Measurements from ENCODE around the gene ARHGAP9.
"Not testable (repeated sequence)": the region's sequence is repeated elsewhere in the genome, so short reads cannot be mapped to it uniquely, and the experiment has no call there.

Gene ARHGAP9

DNA sequence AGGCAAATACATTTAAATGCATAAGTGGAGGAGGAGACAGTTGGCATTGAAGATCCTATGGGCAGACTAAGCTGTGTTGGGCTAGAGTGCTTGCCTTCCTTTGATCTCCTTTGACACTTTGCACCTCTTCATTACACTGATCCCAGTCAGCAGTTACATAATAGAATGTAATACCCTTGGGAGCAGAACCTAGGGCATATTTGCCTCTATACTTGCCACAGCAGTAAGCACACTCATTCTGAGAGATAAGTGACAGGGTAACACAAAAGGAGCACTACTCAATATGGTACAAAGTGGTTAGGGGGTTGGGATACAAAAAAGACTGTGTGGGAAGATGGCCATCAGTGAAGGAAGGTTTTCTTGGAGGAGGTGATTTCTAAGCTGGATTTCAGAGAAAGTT lies 17.2 kb upstream of the ARHGAP9 start:
- peaks cover 19% of the 10 kb centered on the region; the same call in 1 of the 2 replicates for H4K20me1 ChIP-seq
- H3K27me3 ChIP-seq: no peaks in the 10 kb centered on the region
- no peak for TF ChIP-seq Cebpa-rat (IDR thresholded peaks at IDR 0.05)
- no peak overlapping the region for H3K9ac ChIP-seq
- no peak overlapping the region for H3K27ac ChIP-seq
- H3K4me3 ChIP-seq: no peak overlapping the region
- H3K36me3 ChIP-seq: peaks cover 87% of the 10 kb centered on the region
- no peak overlapping the region for H3K4me2 ChIP-seq
- no peaks in the 10 kb centered on the region for H3K4me1 ChIP-seq
- H3K9me3 ChIP-seq: peaks cover 5% of the 10 kb centered on the region; the same call in 1 of the 2 replicates

DNA sequence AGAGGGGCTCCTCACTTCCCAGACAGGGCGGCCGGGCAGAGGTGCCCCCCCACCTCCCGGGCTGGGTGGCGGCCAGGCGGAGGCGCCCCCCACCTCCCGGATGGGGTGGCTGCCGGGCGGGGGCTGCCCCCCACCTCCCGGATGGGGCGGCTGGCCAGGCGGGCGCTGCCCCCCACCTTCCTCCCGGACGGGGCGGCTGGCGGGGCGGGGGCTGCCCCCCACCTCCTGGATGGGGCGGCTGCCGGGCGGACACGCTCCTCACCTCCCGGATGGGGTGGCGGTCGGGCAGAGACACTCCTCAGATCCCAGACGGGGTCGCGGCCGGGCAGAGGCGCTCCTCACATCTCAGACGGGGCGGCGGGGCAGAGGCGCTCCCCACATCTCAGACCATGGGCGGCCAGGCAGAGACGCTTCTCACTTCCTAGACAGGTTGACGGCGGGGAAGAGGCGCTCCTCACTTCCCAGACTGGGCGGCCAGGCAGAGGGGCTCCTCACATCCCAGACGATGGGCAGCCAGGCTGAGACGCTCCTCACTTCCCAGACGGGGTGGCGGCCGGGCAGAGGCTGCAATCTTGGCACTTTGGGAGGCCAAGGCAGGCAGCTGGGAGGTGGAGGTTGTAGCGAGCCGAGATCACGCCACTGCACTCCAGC lies 15.5 kb upstream of the ARHGAP9 start:
- Histone ChIP-seq H4K20me1 (peaks cover 25% of the 10 kb centered on the region; the same call in 1 of the 2 replicates), H3K36me3 (peaks cover 87% of the 10 kb centered on the region)
- H3K4me2 ChIP-seq, H3K9ac ChIP-seq, H3K27ac ChIP-seq, H3K27me3 ChIP-seq, H3K4me1 ChIP-seq, H3K9me3 ChIP-seq, H3K4me3 ChIP-seq: not testable (repeated sequence)

DNA sequence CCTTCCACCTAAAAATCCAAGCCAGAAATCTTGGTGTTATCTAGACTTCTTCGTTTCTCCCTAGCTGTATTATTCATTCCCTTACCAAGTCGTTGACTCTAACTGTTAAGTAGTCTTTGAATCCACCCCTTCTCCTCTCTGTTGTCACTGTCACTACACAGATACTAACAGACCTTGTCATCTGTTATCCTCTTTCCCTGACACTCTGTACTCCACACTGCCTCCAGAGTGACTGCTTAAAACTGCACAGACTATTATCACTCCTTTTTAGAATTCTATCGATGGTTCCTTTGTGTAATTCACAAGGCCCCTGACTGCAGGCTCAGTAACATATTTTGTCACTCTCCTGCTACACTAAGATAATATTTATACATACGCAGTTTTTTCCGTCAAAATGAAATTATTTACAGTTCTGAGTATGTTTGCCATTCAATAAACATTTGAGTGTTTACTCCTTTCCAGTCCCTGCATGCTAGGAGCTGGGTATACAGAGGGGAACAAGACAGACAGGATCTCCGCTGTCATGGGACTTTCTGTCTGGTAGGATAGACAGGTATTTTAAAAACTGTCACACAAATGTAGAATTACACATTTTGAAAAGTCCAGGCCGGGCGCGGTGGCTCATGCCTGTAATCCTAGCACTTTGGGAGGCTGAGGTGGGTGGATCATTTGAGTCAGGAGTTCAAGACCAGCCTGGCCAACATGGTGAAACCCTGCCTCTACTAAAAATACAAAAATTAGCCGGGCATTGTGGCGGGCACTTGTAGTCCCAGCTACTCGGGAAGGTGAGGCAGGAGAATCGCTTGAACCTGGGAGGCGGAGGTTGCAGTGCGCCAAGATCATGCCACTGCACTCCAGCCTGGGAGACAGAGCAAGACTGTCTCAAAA lies 12.0 kb upstream of the ARHGAP9 start:
- Histone ChIP-seq H4K20me1 (peaks cover 24% of the 10 kb centered on the region; the same call in 1 of the 2 replicates), H3K9me3 (peaks cover 5% of the 10 kb centered on the region; the same call in 1 of the 2 replicates), H3K36me3 (peaks cover 67% of the 10 kb centered on the region), H3K4me2 (no peak overlapping the region), H3K9ac (no peak overlapping the region), H3K27ac (no peak overlapping the region), H3K4me3 (no peak overlapping the region), H3K4me1 (peaks cover 20% of the 10 kb centered on the region), H3K27me3 (no peaks in the 10 kb centered on the region)
- no peak for TF ChIP-seq Cebpa-rat (IDR thresholded peaks at IDR 0.05)

DNA sequence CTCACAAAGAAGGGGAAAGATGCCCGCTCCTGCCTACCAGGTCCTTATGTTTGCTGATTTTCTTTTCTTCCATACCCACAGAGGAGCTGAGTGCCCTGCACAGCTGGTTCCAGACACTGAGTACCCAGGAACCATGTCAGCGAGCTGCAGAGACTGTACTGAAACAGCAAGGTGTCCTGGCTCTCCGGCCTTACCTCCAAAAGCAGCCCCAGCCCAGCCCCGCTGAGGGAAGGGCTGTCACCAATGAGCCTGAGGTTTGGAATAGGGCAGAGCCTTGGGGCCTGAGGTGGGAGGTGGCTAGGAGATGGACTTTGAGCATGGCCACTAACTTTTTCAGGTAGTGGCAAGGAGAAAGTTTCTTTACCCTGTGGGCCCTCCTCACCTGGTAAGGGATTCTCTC lies 10.5 kb upstream of the ARHGAP9 start:
- Histone ChIP-seq H3K4me2 (no peak overlapping the region), H3K9ac (no peak overlapping the region), H3K27me3 (no peaks in the 10 kb centered on the region), H3K4me1 (peaks cover 20% of the 10 kb centered on the region), H4K20me1 (peaks cover 24% of the 10 kb centered on the region; the same call in 1 of the 2 replicates), H3K27ac (no peak overlapping the region), H3K36me3 (peaks cover 52% of the 10 kb centered on the region), H3K9me3 (peaks cover 5% of the 10 kb centered on the region; the same call in 1 of the 2 replicates), H3K4me3 (no peak overlapping the region)
- TF ChIP-seq Cebpa-rat (IDR thresholded peaks at IDR 0.05): no peak

DNA sequence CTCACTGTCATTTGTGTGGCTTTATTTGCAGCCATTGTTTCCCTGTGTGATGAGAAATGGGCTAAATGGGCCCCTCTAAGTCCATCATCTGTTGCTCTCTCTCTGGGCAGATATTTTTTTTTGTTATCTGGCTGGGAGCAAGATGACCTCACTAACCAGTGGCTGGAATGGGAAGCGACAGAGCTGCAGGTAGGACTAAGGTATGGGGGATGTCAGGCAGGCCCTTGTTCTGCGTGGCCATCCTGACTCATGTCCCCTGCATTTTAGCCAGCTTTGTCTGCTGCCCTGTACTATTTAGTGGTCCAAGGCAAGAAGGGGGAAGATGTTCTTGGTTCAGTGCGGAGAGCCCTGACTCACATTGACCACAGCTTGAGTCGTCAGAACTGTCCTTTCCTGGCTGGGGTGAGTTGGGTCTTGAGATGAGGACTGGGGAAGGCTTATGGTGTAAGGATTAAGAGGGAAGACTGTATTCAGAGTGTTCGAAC lies 9.5 kb upstream of the ARHGAP9 start:
- H3K4me2 ChIP-seq: peak overlapping the region; percentile 93
- peaks cover 20% of the 10 kb centered on the region for H3K4me1 ChIP-seq
- peaks cover 5% of the 10 kb centered on the region; the same call in 1 of the 2 replicates for H3K9me3 ChIP-seq
- TF ChIP-seq Cebpa-rat (IDR thresholded peaks at IDR 0.05): no peak
- H4K20me1 ChIP-seq: peaks cover 24% of the 10 kb centered on the region; the same call in 1 of the 2 replicates
- H3K27me3 ChIP-seq: no peaks in the 10 kb centered on the region
- peaks cover 47% of the 10 kb centered on the region for H3K36me3 ChIP-seq
- peak overlapping the region; percentile 99 for H3K4me3 ChIP-seq
- peak overlapping the region; percentile 99 for H3K9ac ChIP-seq
- peak overlapping the region; percentile 97 for H3K27ac ChIP-seq

DNA sequence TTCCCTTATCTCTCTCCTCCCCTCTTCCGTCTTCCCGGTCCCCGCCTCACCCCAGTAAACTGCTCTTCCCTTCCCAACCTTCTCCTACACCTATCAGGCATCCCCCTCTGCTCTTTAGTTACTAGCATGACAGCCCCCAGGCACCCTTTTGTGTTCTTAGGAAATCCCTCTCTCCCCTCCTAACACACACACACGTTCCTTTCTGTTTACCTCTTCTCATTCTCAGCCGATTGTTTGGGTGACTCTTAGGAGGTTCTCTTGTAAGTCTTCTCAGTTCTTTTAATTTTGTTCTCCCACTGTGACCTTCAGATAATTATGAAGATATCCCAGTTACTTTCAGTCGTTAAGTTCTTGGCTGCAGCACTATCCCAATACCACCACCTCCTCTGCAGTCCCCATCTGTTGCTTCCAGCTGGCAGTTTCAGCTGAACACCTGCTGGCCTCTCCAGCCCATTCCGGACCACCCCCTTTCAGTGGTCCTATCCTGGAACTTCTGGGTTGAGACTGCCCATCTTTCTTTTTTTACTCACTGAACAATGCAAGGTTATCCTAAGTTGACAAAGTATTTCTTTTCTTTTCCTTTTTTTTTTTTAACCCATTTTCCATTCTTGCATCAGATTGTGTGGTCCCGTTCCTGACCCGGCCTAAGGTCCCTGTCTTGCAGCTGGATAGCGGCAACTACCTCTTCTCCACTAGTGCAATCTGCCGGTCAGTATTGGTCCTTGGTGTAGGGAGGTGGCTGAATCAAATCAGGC lies 8.9 kb upstream of the ARHGAP9 start:
- peak overlapping the region; percentile 99 for H3K4me3 ChIP-seq
- peak overlapping the region; percentile 99 for H3K9ac ChIP-seq
- H4K20me1 ChIP-seq: peaks cover 24% of the 10 kb centered on the region; the same call in 1 of the 2 replicates
- TF ChIP-seq Cebpa-rat (IDR thresholded peaks at IDR 0.05): no peak
- H3K9me3 ChIP-seq: peaks cover 5% of the 10 kb centered on the region; the same call in 1 of the 2 replicates
- peak overlapping the region; percentile 93 for H3K4me2 ChIP-seq
- H3K27me3 ChIP-seq: no peaks in the 10 kb centered on the region
- peaks cover 20% of the 10 kb centered on the region for H3K4me1 ChIP-seq
- H3K36me3 ChIP-seq: peaks cover 43% of the 10 kb centered on the region
- peak overlapping the region; percentile 97 for H3K27ac ChIP-seq

DNA sequence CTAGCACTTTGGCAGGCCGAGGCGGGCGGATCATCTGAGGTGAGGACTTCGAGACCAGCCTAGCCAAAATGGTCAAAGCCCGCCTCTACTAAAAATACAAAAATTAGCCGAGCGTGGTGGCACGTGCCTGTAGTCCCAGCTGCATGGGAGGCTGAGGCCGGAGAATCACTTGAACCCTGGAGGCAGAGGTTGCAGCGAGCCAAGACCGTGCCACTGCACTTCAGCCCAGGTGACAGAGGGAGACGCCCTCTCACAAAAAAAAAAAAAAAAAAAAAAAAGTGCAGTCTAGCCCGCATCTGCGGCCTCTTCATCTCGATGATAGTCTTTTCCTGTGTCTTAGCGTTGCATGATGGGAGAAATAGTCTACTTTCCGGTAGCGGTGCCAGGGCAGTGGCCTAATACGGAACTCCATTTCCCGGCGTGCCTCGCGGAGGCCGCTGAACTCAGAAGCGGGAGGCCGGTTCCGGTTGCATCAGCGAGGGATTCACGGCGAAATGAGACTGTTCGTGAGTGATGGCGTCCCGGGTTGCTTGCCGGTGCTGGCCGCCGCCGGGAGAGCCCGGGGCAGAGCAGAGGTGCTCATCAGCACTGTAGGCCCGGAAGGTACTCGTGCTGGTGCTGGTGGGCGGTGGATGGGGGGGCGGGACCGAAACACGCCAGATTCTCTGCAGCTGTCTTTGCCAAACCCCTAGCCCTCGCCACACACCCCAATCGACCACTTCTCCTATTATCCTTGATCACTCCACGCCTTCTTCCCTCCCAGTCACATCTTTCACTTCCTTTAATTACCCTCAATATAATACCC lies 8.1 kb upstream of the ARHGAP9 start, which contains the start of gene MARS1:
Gene MARS1, plus strand, starts transcription at position 472 of the 805 bp plus-strand sequence. Its CDS starts 23 bp downstream, at position 495.
- peak within 1 kb of the TSS; percentile 99 for H3K4me3 ChIP-seq
- peak within 1 kb of the TSS; percentile 99 for H3K9ac ChIP-seq
- peak within 1 kb of the TSS; percentile 93 for H3K4me2 ChIP-seq
- peaks cover 24% of the 10 kb centered on the region; the same call in 1 of the 2 replicates for H4K20me1 ChIP-seq
- TF ChIP-seq Cebpa-rat (IDR thresholded peaks at IDR 0.05): peak; percentile 78
- H3K9me3 ChIP-seq: peaks cover 3% of the 10 kb centered on the region; the same call in 1 of the 2 replicates
- H3K4me1 ChIP-seq: peaks cover 20% of the 10 kb centered on the region
- H3K36me3 ChIP-seq: peaks cover 41% of the 10 kb centered on the region
- H3K27me3 ChIP-seq: no peaks in the 10 kb centered on the region
- H3K27ac ChIP-seq: peak within 1 kb of the TSS; percentile 97

DNA sequence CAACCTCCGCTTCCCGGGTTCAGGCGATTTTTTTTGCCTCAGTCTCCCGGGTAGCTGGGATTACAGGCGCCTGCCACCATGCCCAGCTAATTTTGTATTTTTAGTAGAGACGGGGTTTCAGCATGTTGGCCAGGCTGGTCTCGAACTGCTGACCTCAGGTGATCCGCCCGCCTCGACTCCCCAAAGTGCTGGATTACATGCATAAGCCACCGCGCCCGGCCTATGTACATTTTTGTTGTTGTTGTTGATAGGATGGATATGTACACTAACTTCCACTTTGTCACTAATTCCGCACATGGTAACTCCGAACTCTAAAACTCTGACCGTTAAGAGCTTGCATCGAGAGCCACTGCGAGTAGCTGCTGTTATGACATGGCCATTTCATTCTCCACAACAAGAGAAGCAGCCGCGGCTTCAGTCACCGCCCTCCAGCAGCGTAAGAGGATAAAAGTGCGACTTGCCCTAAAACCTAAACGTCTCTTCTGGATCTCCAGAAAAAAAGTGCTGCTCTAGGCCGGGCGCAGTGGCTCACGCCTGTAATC lies 7.5 kb upstream of the ARHGAP9 start:
- TF ChIP-seq Cebpa-rat (IDR thresholded peaks at IDR 0.05): no peak
- Histone ChIP-seq H3K27me3 (no peaks in the 10 kb centered on the region), H3K9ac (no peak overlapping the region), H3K27ac (peak overlapping the region; percentile 97), H3K4me2 (peak overlapping the region; percentile 53), H4K20me1 (peaks cover 24% of the 10 kb centered on the region; the same call in 1 of the 2 replicates), H3K4me1 (peaks cover 20% of the 10 kb centered on the region), H3K4me3 (0 out of 2 replicates have a peak overlapping the region, but pooled peaks have one; percentile 99), H3K9me3 (no peaks in the 10 kb centered on the region), H3K36me3 (peaks cover 34% of the 10 kb centered on the region)

Data from BLaER1 (cell line).